Measurements from ENCODE around the gene RET.

GRCh38 chr10:43132867-43133787 is 56.3 kb downstream of the RET start:
- TF ChIP-seq POLR2A (IDR thresholded peaks at IDR 0.05; ENCODE audit: extremely low read depth, insufficient read length) (no peak), CTCF (IDR thresholded peaks at IDR 0.05; ENCODE audit: low read depth, low read length) (no peak)

All from NB4 (cell line).